ENCODE measurements around the gene LAMA5. TPM values are rescaled to one million over a fixed set of nuclear protein-coding genes. Genes with fewer than 3 reads are reported as not detected.

Gene LAMA5
- total and polyA plus RNA-seq, 2 experiments from 2014 or later, result 71.3 to 252 TPM

DNA sequence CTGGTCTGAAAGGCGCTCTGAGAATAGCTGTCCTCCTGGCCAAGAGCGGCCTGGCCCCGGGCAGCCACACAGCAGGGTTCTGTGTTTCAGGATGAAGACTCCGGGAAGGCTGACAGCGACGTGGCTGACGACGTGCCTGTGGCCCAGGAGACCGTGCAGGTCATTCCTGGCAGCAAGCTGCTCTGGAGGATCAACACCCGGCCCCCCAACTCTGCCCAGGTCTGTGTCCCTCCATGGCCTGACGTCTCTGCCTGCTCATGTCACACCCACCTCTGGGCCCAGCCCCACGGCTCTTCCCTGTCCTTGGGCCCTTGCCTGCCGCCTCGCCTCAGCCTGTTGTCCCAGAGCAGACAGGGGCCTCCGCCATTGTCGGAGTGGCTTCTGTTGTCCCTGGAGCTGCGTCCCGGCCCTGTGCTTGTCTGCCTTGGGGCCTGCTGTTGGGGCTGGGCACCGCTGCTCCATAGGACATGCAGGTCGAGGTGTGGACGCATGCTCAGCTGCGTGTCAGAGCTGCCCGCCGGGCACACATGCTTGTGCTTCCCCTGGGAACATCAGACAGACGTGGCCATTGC lies 80.5 kb downstream of the LAMA5 start:
- no peak overlapping the region for H3K4me2 ChIP-seq
- H3K4me1 ChIP-seq (ENCODE audit: insufficient read depth), result no peaks in the 10 kb centered on the region
- no peaks in the 10 kb centered on the region for H3K9me2 ChIP-seq (replicated peaks; ENCODE audit: insufficient read depth)
- no peak overlapping the region for H2AFZ ChIP-seq
- no peak for DNase-seq (ENCODE audit: low spot score)
- 95% methylated on average over 25 of the region's 25 CpGs for WGBS (ENCODE audit: low lambda C conversion rate, missing lambda C conversion rate)
- H4K20me1 ChIP-seq (ENCODE audit: insufficient read depth, poor library complexity, severe bottlenecking), result no peaks in the 10 kb centered on the region
- no peak overlapping the region for H3K27ac ChIP-seq
- no peaks in the 10 kb centered on the region for H3K36me3 ChIP-seq (replicated peaks; ENCODE audit: insufficient read depth, low read depth)
- no peaks in the 10 kb centered on the region for H3K27me3 ChIP-seq
- H3K4me3 ChIP-seq, result no peak overlapping the region
- no peak for TF ChIP-seq EZH2 (IDR thresholded peaks at IDR 0.05; ENCODE audit: borderline replicate concordance)
- TF ChIP-seq, protein P1, sequence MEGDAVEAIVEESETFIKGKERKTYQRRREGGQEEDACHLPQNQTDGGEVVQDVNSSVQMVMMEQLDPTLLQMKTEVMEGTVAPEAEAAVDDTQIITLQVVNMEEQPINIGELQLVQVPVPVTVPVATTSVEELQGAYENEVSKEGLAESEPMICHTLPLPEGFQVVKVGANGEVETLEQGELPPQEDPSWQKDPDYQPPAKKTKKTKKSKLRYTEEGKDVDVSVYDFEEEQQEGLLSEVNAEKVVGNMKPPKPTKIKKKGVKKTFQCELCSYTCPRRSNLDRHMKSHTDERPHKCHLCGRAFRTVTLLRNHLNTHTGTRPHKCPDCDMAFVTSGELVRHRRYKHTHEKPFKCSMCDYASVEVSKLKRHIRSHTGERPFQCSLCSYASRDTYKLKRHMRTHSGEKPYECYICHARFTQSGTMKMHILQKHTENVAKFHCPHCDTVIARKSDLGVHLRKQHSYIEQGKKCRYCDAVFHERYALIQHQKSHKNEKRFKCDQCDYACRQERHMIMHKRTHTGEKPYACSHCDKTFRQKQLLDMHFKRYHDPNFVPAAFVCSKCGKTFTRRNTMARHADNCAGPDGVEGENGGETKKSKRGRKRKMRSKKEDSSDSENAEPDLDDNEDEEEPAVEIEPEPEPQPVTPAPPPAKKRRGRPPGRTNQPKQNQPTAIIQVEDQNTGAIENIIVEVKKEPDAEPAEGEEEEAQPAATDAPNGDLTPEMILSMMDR (IDR thresholded peaks at IDR 0.05; ENCODE audit: poor library complexity), result no peak
- no peak for TF ChIP-seq EZH2phosphoT487 (IDR thresholded peaks at IDR 0.05; ENCODE audit: low read depth, severe bottlenecking, unreplicated experiment)
- H3K9me3 ChIP-seq (ENCODE audit: low read depth), result no peaks in the 10 kb centered on the region
- H3K79me2 ChIP-seq, result no peaks in the 10 kb centered on the region

DNA sequence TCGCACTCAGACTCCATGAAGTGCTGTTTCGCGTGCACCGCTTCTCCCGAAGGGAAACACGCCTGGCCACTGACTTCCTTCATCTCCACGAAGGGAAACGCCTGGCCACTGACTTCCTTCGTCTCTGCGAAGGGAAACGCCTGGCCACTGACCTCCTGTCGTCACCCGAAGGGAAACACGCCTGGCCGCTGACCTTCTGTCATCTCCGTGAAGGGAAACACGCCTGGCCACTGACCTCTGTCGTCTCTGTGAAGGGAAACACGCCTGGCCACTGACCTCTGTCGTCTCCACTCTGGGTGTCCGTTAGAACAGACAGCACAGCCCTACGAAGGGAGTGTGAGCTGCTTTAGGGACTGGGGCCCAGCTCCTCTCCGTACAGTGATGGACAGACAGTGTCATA lies 81.4 kb downstream of the LAMA5 start:
- Histone ChIP-seq H3K79me2 (no peaks in the 10 kb centered on the region), H3K27ac (no peak overlapping the region), H4K20me1 (ENCODE audit: insufficient read depth, poor library complexity, severe bottlenecking) (no peaks in the 10 kb centered on the region), H3K9me2 (replicated peaks; ENCODE audit: insufficient read depth) (no peaks in the 10 kb centered on the region), H2AFZ (no peak overlapping the region), H3K4me2 (no peak overlapping the region), H3K9me3 (ENCODE audit: low read depth) (no peaks in the 10 kb centered on the region), H3K4me1 (ENCODE audit: insufficient read depth) (no peaks in the 10 kb centered on the region), H3K4me3 (no peak overlapping the region), H3K36me3 (replicated peaks; ENCODE audit: insufficient read depth, low read depth) (no peaks in the 10 kb centered on the region), H3K27me3 (no peaks in the 10 kb centered on the region)
- DNase-seq (ENCODE audit: low spot score), result no peak
- 87% methylated on average over 23 of the region's 23 CpGs for WGBS (ENCODE audit: low lambda C conversion rate, missing lambda C conversion rate)
- TF ChIP-seq EZH2phosphoT487 (IDR thresholded peaks at IDR 0.05; ENCODE audit: low read depth, severe bottlenecking, unreplicated experiment) (no peak), EZH2 (IDR thresholded peaks at IDR 0.05; ENCODE audit: borderline replicate concordance) (no peak)
- TF ChIP-seq, protein P1 (IDR thresholded peaks at IDR 0.05; ENCODE audit: poor library complexity), result no peak

GRCh38 chr20:62285151-62285550 lies 82.0 kb downstream of the LAMA5 start:
- no peaks in the 10 kb centered on the region for H3K79me2 ChIP-seq
- H4K20me1 ChIP-seq (ENCODE audit: insufficient read depth, poor library complexity, severe bottlenecking), result no peaks in the 10 kb centered on the region
- no peak overlapping the region for H3K4me3 ChIP-seq
- H3K36me3 ChIP-seq (replicated peaks; ENCODE audit: insufficient read depth, low read depth), result no peaks in the 10 kb centered on the region
- H3K4me2 ChIP-seq, result no peak overlapping the region
- H3K9me3 ChIP-seq (ENCODE audit: low read depth), result no peaks in the 10 kb centered on the region
- H3K9me2 ChIP-seq (replicated peaks; ENCODE audit: insufficient read depth), result no peaks in the 10 kb centered on the region
- DNase-seq (ENCODE audit: low spot score), result no peak
- H3K27me3 ChIP-seq, result no peaks in the 10 kb centered on the region
- WGBS (ENCODE audit: low lambda C conversion rate, missing lambda C conversion rate), result 96% methylated on average over 6 of the region's 6 CpGs
- no peaks in the 10 kb centered on the region for H3K4me1 ChIP-seq (ENCODE audit: insufficient read depth)
- no peak overlapping the region for H2AFZ ChIP-seq
- no peak overlapping the region for H3K27ac ChIP-seq
- TF ChIP-seq, protein P1 (IDR thresholded peaks at IDR 0.05; ENCODE audit: poor library complexity), result no peak
- TF ChIP-seq EZH2phosphoT487 (IDR thresholded peaks at IDR 0.05; ENCODE audit: low read depth, severe bottlenecking, unreplicated experiment) (no peak), EZH2 (IDR thresholded peaks at IDR 0.05; ENCODE audit: borderline replicate concordance) (no peak)
